NCI-H187 treated with DMSO at 0.1 percent for 48 hours (cell line): ENCODE data around the gene DHX30.
"Not testable (repeated sequence)": the region's sequence is repeated elsewhere in the genome, so short reads cannot be mapped to it uniquely, and the experiment has no call there.

Experiments
- DNase-seq: peaks from one replicate; lab custom pipeline; 2025; lab: John Stamatoyannopoulos, UW

Gene DHX30

GRCh38 chr3:47884603-47885002 is 81.7 kb downstream of the DHX30 start:
- no peak for DNase-seq

- DNase-seq, result no peak
These were observed 82.2 kb downstream of the DHX30 start for GRCh38 chr3:47885168-47885567.

- DNase-seq, result not testable (repeated sequence)
These were observed 85.1 kb downstream of the DHX30 start for GRCh38 chr3:47887991-47888390.

GRCh38 chr3:47888986-47889757 is 86.2 kb downstream of the DHX30 start:
- DNase-seq, result no peak

GRCh38 chr3:47890126-47890827 is 87.3 kb downstream of the DHX30 start:
- DNase-seq, result no peak

- DNase-seq, result no peak
These were observed 88.1 kb downstream of the DHX30 start for GRCh38 chr3:47890828-47891612.

GRCh38 chr3:47891613-47892005 is 88.7 kb downstream of the DHX30 start:
- DNase-seq, result no peak

GRCh38 chr3:47892286-47893040 is 89.5 kb downstream of the DHX30 start:
- DNase-seq, result no peak

GRCh38 chr3:47895241-47895640 is 92.3 kb downstream of the DHX30 start:
- DNase-seq, result no peak

- DNase-seq, result no peak
These were observed 93.8 kb downstream of the DHX30 start for GRCh38 chr3:47896736-47897135.

- DNase-seq, result no peak
These were observed 95.0 kb downstream of the DHX30 start for GRCh38 chr3:47897954-47898353.

GRCh38 chr3:47899495-47900108 is 96.7 kb downstream of the DHX30 start:
- DNase-seq, result no peak
